Uterus (tissue), 4 donors: ENCODE measurements around the gene CLTA. TPM values are rescaled to one million over a fixed set of nuclear protein-coding genes. Genes with fewer than 3 reads are reported as not detected.
A peak's percentile ranks its signal among the peaks of the same experiment; 100 is the strongest.
"Not testable (repeated sequence)": the region's sequence is repeated elsewhere in the genome, so short reads cannot be mapped to it uniquely, and the experiment has no call there.

Source experiments
- DNase-seq, 2 donors: peaks; one replicate each; pipeline ENCODE4 v3.0.0-alpha.2; 2019 to 2020
- H3K27ac ChIP-seq, 2 donors: fragments of 200-600 bp; sonication (generic); 1 replicate in 1 of 2; 2 replicates in 1 of 2; pipeline ENCODE4 v1.5.1; 2016 to 2018
- H3K27me3 ChIP-seq, 2 donors: fragments of 200-600 bp; sonication (generic); one replicate each; pipeline ENCODE4 v1.5.1; 2018 to 2019; ENCODE audit warnings: control low read depth in 1 of 2
- H3K36me3 ChIP-seq, 2 donors: fragments of 200-600 bp; sonication (generic); one replicate each; pipeline ENCODE4 v1.5.1; 2019; ENCODE audit warnings: control low read depth in 1 of 2
- H3K4me1 ChIP-seq, 2 donors: fragments of 200-600 bp; sonication (generic); one replicate each; pipeline ENCODE4 v1.5.1; 2018 to 2019; ENCODE audit warnings: control low read depth in 1 of 2
- H3K4me3 ChIP-seq, 2 donors: fragments of 200-600 bp; sonication (generic); 1 replicate in 1 of 2; 2 replicates in 1 of 2; pipeline ENCODE4 v1.5.1; 2018 to 2019; ENCODE audit warnings: mild to moderate bottlenecking in 1 of 2
- H3K9me3 ChIP-seq, 2 donors: fragments of 200-600 bp; sonication (generic); one replicate each; pipeline ENCODE4 v1.5.1; 2019; ENCODE audit warnings: control low read depth in 1 of 2
- POLR2A ChIP-seq, 2 donors: fragments of 450-650 bp; IDR thresholded peaks; one replicate each; pipeline ENCODE4 v1.6.1; 2016; ENCODE audit warnings: antibody characterized with exemption in 2 of 2, mild to moderate bottlenecking in 1 of 2, moderate library complexity in 1 of 2
- intact Hi-C: fragments of 100-400 bp; cut with DNase I; formaldehyde crosslinking; loops from one replicate; pipeline ENCODE4 v1.15.1; 2023; ENCODE audit warnings: low total_unique reads
- total RNA-seq, 4 donors: library from RNA; depleted of rRNA in 3 of 4; stranded (reverse); fragments of >200 nt in 3 of 4; gene quantifications; one replicate each; pipeline versions ENCODE4 v1.1.0 to v1.2.4, GENCODE V29; 2014 to 2023
- TF ChIP-seq, protein P1 (sequence below), 4 experiments: fragments of 200-600 bp in 2 of 4; fragments of 450-650 bp in 2 of 4; sonication (generic) in 2 of 4; IDR thresholded peaks; one replicate each; pipeline ENCODE4 v1.5.1; 2016 to 2019; ENCODE audit warnings: antibody characterized with exemption in 4 of 4, mild to moderate bottlenecking in 2 of 4, moderate library complexity in 1 of 4
- donor health status: DM: yes; HTN: yes; CAD: no.

Gene CLTA
- total RNA-seq, 4 donors from 2014 or later: 111 to 191 (median 141) TPM

- H3K4me1 ChIP-seq, H3K27me3 ChIP-seq, H3K4me3 ChIP-seq, H3K36me3 ChIP-seq, DNase-seq, intact Hi-C loops, H3K27ac ChIP-seq, H3K9me3 ChIP-seq: not testable (repeated sequence)
- TF ChIP-seq, protein P1, sequence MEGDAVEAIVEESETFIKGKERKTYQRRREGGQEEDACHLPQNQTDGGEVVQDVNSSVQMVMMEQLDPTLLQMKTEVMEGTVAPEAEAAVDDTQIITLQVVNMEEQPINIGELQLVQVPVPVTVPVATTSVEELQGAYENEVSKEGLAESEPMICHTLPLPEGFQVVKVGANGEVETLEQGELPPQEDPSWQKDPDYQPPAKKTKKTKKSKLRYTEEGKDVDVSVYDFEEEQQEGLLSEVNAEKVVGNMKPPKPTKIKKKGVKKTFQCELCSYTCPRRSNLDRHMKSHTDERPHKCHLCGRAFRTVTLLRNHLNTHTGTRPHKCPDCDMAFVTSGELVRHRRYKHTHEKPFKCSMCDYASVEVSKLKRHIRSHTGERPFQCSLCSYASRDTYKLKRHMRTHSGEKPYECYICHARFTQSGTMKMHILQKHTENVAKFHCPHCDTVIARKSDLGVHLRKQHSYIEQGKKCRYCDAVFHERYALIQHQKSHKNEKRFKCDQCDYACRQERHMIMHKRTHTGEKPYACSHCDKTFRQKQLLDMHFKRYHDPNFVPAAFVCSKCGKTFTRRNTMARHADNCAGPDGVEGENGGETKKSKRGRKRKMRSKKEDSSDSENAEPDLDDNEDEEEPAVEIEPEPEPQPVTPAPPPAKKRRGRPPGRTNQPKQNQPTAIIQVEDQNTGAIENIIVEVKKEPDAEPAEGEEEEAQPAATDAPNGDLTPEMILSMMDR (IDR thresholded peaks at IDR 0.05): peak in 2 of 4 experiments; percentile 16
These were observed 57.3 kb downstream of the CLTA start for GRCh38 chr9:36248061-36248460.

DNA sequence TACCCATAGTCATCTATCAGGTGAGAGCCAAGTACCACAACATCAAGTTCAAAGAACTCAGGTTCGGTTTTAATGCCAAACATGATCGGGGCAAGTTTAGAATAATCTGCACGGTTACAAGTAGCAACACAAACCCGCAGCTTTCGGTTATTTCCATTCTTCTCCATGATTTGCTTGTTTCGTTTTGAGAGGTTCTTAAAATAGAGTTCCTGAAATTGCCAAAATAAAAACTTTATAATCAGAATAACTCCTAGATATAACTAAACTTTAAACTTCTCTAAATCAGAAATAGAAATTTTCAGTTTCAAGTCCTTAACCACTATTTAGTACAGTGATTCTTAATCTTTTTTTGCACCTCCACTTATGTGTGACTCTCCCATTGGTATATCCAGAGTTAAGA, 58.5 kb downstream of the CLTA start:
- Histone ChIP-seq H3K36me3 (no peaks in the 10 kb centered on the region), H3K9me3 (no peaks in the 10 kb centered on the region), H3K4me3 (no peak overlapping the region), H3K27me3 (no peaks in the 10 kb centered on the region), H3K27ac (no peak overlapping the region), H3K4me1 (no peaks in the 10 kb centered on the region)
- intact Hi-C loops: no loop called here
- TF ChIP-seq, protein P1 (IDR thresholded peaks at IDR 0.05): no peak
- no peak for DNase-seq

DNA sequence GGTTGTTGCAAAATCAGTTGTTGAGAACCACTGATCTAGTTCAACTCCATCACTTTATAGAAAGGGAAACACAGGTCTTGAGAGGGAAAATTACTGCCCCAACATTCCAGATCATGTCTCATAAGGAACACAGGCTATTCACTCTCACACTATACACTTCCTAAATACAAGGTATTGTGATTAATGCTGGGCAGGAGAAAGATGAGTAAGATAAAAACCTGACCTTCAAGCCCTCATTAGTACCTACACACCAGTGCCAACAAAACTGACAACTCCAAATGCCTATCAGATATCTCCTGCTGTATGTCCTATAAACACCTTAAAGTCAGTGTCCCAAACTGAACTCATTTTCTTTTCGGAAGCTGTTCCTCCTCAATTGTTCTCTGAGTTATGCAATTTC, 59.4 kb downstream of the CLTA start:
- no peaks in the 10 kb centered on the region for H3K36me3 ChIP-seq
- no peaks in the 10 kb centered on the region for H3K27me3 ChIP-seq
- no peak overlapping the region for H3K4me3 ChIP-seq
- TF ChIP-seq, protein P1 (IDR thresholded peaks at IDR 0.05): no peak
- TF ChIP-seq POLR2A (IDR thresholded peaks at IDR 0.05): no peak
- no peak for DNase-seq
- intact Hi-C loops: no loop called here
- no peak overlapping the region for H3K27ac ChIP-seq
- H3K4me1 ChIP-seq: no peaks in the 10 kb centered on the region
- H3K9me3 ChIP-seq: no peaks in the 10 kb centered on the region

GRCh38 chr9:36251428-36251827, 60.7 kb downstream of the CLTA start:
- Histone ChIP-seq H3K27ac (no peak overlapping the region), H3K9me3 (no peaks in the 10 kb centered on the region), H3K4me1 (no peaks in the 10 kb centered on the region), H3K36me3 (no peaks in the 10 kb centered on the region), H3K4me3 (no peak overlapping the region), H3K27me3 (no peaks in the 10 kb centered on the region)
- DNase-seq: no peak
- TF ChIP-seq, protein P1 (IDR thresholded peaks at IDR 0.05): no peak
- intact Hi-C loops: no loop called here

DNA sequence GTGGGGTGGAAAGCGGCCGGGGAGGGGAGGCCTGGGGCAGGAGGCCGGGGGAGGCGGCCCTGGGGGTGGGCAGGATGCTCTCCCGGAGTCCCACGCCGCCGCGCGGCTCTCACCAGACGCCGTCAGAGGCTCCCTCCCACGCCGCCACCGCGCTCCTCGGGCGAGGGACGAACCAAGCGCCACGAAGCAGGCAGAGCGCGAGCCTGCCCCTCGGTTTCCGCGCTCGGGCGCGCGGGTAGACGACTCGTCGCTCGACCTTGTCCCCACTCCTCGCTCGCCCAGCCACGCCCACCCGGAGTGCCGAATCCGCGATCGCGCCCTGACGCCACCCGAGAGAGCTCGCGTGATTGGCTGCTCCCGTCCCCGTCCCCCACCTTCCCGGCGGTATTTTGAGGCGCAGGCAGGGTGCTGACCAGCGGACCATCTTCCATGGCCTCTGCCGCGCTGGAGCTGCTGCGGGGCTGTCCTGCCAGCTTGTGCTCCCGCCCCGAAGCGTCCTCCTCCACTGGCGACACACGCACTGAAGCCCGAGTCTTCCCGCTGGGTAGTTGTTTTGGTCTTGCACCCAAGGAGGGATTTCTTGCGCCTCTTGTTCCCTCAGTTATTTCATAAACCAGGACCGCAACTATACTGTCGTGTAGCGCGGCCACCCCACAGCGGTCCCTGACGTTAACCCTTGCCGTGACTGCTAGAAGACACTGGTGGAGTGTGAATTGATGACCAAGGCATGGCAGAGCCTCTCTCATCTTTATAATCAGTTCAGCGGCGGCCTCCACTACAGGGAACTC, 67.7 kb downstream of the CLTA start, which contains the start of gene GNE:
GNE (minus strand) TSS at position 241 of the 788 bp plus-strand sequence. CDS start 9,093 bp downstream, outside the sequence.
- intact Hi-C loops: no loop called here
- H3K36me3 ChIP-seq: no peaks in the 10 kb centered on the region
- TF ChIP-seq, protein P1 (IDR thresholded peaks at IDR 0.05): no peak
- TF ChIP-seq POLR2A (IDR thresholded peaks at IDR 0.05): peak; percentile 93 to 95
- H3K4me1 ChIP-seq: peaks cover 0 to 3% of the 10 kb centered on the region in 2 donors
- DNase-seq: peak; percentile 97 to 98
- no peaks in the 10 kb centered on the region for H3K9me3 ChIP-seq
- H3K27me3 ChIP-seq: no peaks in the 10 kb centered on the region
- H3K4me3 ChIP-seq: peak within 1 kb of the TSS; percentile 78 to 79
- H3K27ac ChIP-seq: peak within 1 kb of the TSS; percentile 95
